GM20000 (cell line): ENCODE results near the gene SAE1.
"Not testable (repeated sequence)": the region's sequence is repeated elsewhere in the genome, so short reads cannot be mapped to it uniquely, and the experiment has no call there.

Experiments
- DNase-seq: peaks from one replicate; pipeline ENCODE4 v3.0.0; 2012; ENCODE audit warnings: low spot score
- CTCF ChIP-seq: IDR thresholded peaks from 2 replicates; pipeline ENCODE4 v1.5.1; 2012; ENCODE audit warnings: mild to moderate bottlenecking, control low read depth; ENCODE audit errors: extremely low read depth, missing control alignments

SAE1 gene

GRCh38 chr19:47134545-47134944, 3.9 kb downstream of the SAE1 start:
- TF ChIP-seq CTCF: no peak
- DNase-seq: no peak

- no peak for TF ChIP-seq CTCF
- no peak for DNase-seq
These were observed 4.5 kb downstream of the SAE1 start for GRCh38 chr19:47135156-47135555.

GRCh38 chr19:47141252-47141651, 10.6 kb downstream of the SAE1 start:
- not testable (repeated sequence) for DNase-seq

GRCh38 chr19:47141695-47142094, 11.1 kb downstream of the SAE1 start:
- TF ChIP-seq CTCF: no peak
- DNase-seq: no peak

GRCh38 chr19:47142779-47143178, 12.1 kb downstream of the SAE1 start:
- DNase-seq: no peak
- TF ChIP-seq CTCF: no peak

- DNase-seq: no peak
- TF ChIP-seq CTCF: no peak
These were observed 12.9 kb downstream of the SAE1 start for GRCh38 chr19:47143322-47144073.

- DNase-seq: no peak
- TF ChIP-seq CTCF: no peak
These were observed 14.0 kb downstream of the SAE1 start for GRCh38 chr19:47144630-47145029.

GRCh38 chr19:47145639-47146486, 15.2 kb downstream of the SAE1 start:
- TF ChIP-seq CTCF: no peak
- DNase-seq: no peak
